Esophagus muscularis mucosa (tissue), 4 donors: ENCODE results near the gene RMRP.

ENCODE experiments used
- CTCF ChIP-seq, 3 experiments: fragments of 200-600 bp in 2 of 3; fragments of 450-650 bp in 1 of 3; sonication (generic) in 2 of 3; IDR thresholded peaks; one replicate each; pipeline ENCODE4 v1.5.1; 2017 to 2019; ENCODE audit warnings: antibody characterized with exemption in 3 of 3, mild to moderate bottlenecking in 2 of 3, moderate library complexity in 1 of 3
- EP300 ChIP-seq: sonication (generic); formaldehyde crosslinking; IDR thresholded peaks from one replicate; pipeline ENCODE4 v1.6.1; 2017; ENCODE audit warnings: antibody characterized with exemption
- POLR2A ChIP-seq: fragments of 450-650 bp; IDR thresholded peaks from one replicate; pipeline ENCODE4 v1.6.1; 2017; ENCODE audit warnings: antibody characterized with exemption, moderate library complexity, mild to moderate bottlenecking, low read depth
- POLR2AphosphoS5 ChIP-seq, 2 donors: sonication (generic); formaldehyde crosslinking; IDR thresholded peaks; one replicate each; pipeline ENCODE4 v1.6.1; 2017; ENCODE audit warnings: antibody characterized with exemption in 2 of 2

DNA sequence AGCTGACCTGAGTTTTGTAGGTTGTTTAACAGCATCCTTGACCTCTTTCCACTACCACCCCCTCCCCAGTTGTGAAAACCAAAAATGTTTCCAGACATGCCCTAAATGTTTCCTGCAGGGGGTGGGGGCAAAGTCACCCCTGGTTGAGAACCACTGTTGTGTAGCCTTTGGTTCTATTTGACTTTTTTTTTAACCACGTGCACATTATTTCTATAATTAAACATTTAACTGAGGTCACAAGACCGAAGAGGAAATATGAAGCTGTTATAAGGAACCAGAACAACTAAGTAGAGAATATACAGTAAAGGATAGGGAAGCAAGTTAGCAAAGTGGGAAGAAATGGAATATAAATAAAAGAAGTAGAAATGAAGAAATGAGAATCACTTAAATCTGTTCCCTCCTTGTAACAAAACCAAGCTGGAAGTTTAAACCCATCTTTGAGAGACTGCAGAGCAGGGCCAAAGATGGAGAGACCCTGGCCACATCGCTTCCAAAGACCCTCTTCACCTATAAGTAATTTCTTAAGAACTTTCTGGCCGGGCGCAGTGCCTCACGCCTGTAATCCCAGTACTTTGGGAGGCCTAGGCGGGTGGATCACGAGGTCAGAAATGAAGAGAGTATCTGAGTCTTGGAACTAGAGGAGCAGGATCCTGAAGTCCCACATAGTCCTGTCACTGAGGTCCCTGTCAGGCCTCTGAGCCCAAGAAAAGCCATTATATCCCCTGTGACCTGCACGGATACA lies 21.5 kb downstream of the RMRP start:
- TF ChIP-seq POLR2AphosphoS5 (IDR thresholded peaks at IDR 0.05) = no peak
- TF ChIP-seq CTCF (IDR thresholded peaks at IDR 0.05) = no peak
- no peak for TF ChIP-seq POLR2A
- no peak for TF ChIP-seq EP300
